Measurements from ENCODE around the gene RAPGEF2.

- TF ChIP-seq CTCF (IDR thresholded peaks at IDR 0.05; ENCODE audit: low read depth, low read length, poor library complexity, severe bottlenecking) (no peak), EZH2phosphoT487 (IDR thresholded peaks at IDR 0.05; ENCODE audit: borderline replicate concordance, low read length) (no peak)
Observed at GRCh38 chr4:159129814-159130550, 27.1 kb downstream of the RAPGEF2 start.
